Sigmoid colon (tissue), 7 donors: ENCODE measurements around the gene TNFSF9. TPM values are rescaled to one million over a fixed set of nuclear protein-coding genes. Genes with fewer than 3 reads are reported as not detected.
"Not testable (repeated sequence)": the region's sequence is repeated elsewhere in the genome, so short reads cannot be mapped to it uniquely, and the experiment has no call there.

ENCODE experiments used
- DNase-seq: peaks from one replicate; pipeline ENCODE4 v3.0.0-alpha.2; 2019
- H3K27ac ChIP-seq, 4 donors: fragments of 200-600 bp; sonication (generic); one replicate each; pipeline ENCODE4 v1.5.1; 2016 to 2019; ENCODE audit warnings: mild to moderate bottlenecking in 1 of 4
- H3K27me3 ChIP-seq, 3 donors: fragments of 200-600 bp; sonication (generic); one replicate each; pipeline ENCODE4 v1.5.1; 2019; ENCODE audit warnings: mild to moderate bottlenecking in 1 of 3
- H3K36me3 ChIP-seq, 4 donors: fragments of 200-600 bp; sonication (generic); one replicate each; pipeline ENCODE4 v1.5.1; 2016 to 2019
- H3K4me1 ChIP-seq, 4 donors: fragments of 200-600 bp; sonication (generic); one replicate each; pipeline ENCODE4 v1.5.1; 2017 to 2019
- H3K4me3 ChIP-seq, 4 donors: fragments of 200-600 bp; sonication (generic); one replicate each; pipeline ENCODE4 v1.5.1; 2017 to 2019; ENCODE audit warnings: mild to moderate bottlenecking in 2 of 4, moderate library complexity in 1 of 4
- H3K9me3 ChIP-seq, 4 donors: fragments of 200-600 bp in 3 of 4; sonication (generic) in 3 of 4; one replicate each; pipeline versions ENCODE4 v1.5.1 to v1.6.1; 2013 to 2019
- EP300 ChIP-seq, 4 donors: sonication (generic); formaldehyde crosslinking; IDR thresholded peaks; one replicate each; pipeline ENCODE4 v1.6.1; 2017; ENCODE audit warnings: antibody characterized with exemption in 4 of 4
- POLR2A ChIP-seq, 2 donors: fragments of 450-650 bp; IDR thresholded peaks; one replicate each; pipeline ENCODE4 v1.6.1; 2016; ENCODE audit warnings: antibody characterized with exemption in 2 of 2, mild to moderate bottlenecking in 2 of 2, moderate library complexity in 2 of 2
- POLR2AphosphoS5 ChIP-seq, 4 donors: sonication (generic); formaldehyde crosslinking; IDR thresholded peaks; one replicate each; pipeline ENCODE4 v1.6.1; 2017; ENCODE audit warnings: antibody characterized with exemption in 4 of 4
- WGBS, 2 donors: extraction: QIAGEN DNeasy Blood & Tissue Kit; methylation state at CpG; one replicate each; pipeline ENCODE4 v1.1.7; 2013; 5-methylcytosine and 5-hydroxymethylcytosine counted together
- intact Hi-C: fragments of 100-400 bp; cut with DNase I; formaldehyde crosslinking; loops from one replicate; pipeline ENCODE4 v1.15.1; 2023
- polyA plus RNA-seq, 3 donors: library from polyadenylated mRNA; stranded (reverse); fragments of 200-250 nt; gene quantifications; one replicate each; pipeline ENCODE4 v1.2.3, GENCODE V29; 2013
- total RNA-seq, 4 donors: library from RNA; depleted of rRNA; stranded (reverse); fragments of >200 nt; gene quantifications; one replicate each; pipeline ENCODE4 v1.1.0, GENCODE V29; 2016
- TF ChIP-seq, protein P1 (sequence below), 4 experiments: fragments of 450-650 bp in 3 of 4; fragments of 200-600 bp in 1 of 4; IDR thresholded peaks; one replicate each; pipeline ENCODE4 v1.5.1; 2016 to 2019; ENCODE audit warnings: antibody characterized with exemption in 4 of 4, mild to moderate bottlenecking in 3 of 4, moderate library complexity in 2 of 4
- donor health status: healthy with polysubstance abuse.
- donor health status: Bipolar disorder and iron deficiency.
- donor health status: healthy.

The TNFSF9 gene
- total and polyA plus RNA-seq, 7 donors = 0.16 to 4.2 (median 0.53) TPM; not detected in 1

DNA sequence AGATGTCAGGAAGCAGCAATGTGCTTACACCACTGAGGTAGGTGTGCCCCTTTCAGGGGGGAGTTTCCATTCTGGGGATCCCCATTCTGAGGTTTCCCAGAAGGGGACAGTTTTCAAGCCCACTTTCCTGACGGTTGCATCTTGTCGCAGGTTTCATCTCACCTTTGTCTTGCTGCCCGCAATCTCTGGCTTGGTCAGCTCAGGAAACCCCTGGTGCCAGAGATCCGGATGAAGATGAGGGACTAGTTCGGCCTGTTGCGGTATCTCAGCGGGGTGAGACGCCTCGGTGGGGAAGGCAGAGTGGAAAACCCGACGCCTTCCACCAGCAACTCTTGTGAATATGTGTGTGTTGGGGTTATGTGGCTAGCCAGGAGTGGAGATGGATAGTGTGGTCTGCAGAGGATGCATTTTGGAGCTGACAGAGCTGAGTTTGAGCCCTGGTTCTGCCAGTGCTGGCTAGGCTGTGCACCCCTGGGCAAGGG lies 13.1 kb downstream of the TNFSF9 start:
- no peak overlapping the region for H3K4me3 ChIP-seq
- H3K9me3 ChIP-seq = no peaks in the 10 kb centered on the region
- DNase-seq = no peak
- TF ChIP-seq EP300 (IDR thresholded peaks at IDR 0.05) (no peak), POLR2A (IDR thresholded peaks at IDR 0.05) (no peak), POLR2AphosphoS5 (IDR thresholded peaks at IDR 0.05) (no peak)
- TF ChIP-seq, protein P1, sequence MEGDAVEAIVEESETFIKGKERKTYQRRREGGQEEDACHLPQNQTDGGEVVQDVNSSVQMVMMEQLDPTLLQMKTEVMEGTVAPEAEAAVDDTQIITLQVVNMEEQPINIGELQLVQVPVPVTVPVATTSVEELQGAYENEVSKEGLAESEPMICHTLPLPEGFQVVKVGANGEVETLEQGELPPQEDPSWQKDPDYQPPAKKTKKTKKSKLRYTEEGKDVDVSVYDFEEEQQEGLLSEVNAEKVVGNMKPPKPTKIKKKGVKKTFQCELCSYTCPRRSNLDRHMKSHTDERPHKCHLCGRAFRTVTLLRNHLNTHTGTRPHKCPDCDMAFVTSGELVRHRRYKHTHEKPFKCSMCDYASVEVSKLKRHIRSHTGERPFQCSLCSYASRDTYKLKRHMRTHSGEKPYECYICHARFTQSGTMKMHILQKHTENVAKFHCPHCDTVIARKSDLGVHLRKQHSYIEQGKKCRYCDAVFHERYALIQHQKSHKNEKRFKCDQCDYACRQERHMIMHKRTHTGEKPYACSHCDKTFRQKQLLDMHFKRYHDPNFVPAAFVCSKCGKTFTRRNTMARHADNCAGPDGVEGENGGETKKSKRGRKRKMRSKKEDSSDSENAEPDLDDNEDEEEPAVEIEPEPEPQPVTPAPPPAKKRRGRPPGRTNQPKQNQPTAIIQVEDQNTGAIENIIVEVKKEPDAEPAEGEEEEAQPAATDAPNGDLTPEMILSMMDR (IDR thresholded peaks at IDR 0.05) = no peak
- H3K4me1 ChIP-seq = no peaks in the 10 kb centered on the region
- H3K27ac ChIP-seq = no peak overlapping the region
- intact Hi-C loops = no loop called here
- WGBS, 2 donors = 73 to 83% methylated on average over 11 of the region's 11 CpGs
- peaks cover 0 to 16% (median 0%) of the 10 kb centered on the region in 3 donors for H3K27me3 ChIP-seq
- no peaks in the 10 kb centered on the region for H3K36me3 ChIP-seq

GRCh38 chr19:6550679-6551078 lies 19.9 kb downstream of the TNFSF9 start:
- DNase-seq, H3K27me3 ChIP-seq, intact Hi-C loops: not testable (repeated sequence)

DNA sequence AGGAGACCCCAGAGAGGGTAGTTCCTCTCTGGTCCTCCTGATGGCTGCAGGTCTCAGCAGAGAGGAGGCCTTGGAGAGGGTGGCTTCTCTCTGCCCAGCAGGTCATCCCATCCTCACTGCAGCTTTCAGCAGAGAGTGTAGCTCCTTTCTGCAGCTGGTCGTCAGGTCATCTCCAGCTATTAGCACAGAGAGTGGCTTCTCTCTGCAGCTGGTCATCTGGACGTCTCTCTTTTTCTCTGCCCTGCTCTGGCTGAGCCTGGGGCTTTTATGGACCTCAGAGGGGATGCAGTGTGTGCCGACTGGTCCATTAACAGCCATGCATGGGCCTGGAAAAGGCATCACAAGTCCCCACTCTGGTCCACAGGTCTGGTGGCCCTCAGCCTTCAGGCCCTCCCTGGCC lies 20.3 kb downstream of the TNFSF9 start:
- TF ChIP-seq POLR2AphosphoS5 (IDR thresholded peaks at IDR 0.05) (no peak), EP300 (IDR thresholded peaks at IDR 0.05) (no peak)
- TF ChIP-seq, protein P1 (IDR thresholded peaks at IDR 0.05) = no peak

More at GRCh38 chr19:6550679-6551078, 19.9 kb downstream of the TNFSF9 start:
- not testable (repeated sequence) for H3K4me1 ChIP-seq, H3K9me3 ChIP-seq, H3K27ac ChIP-seq, H3K36me3 ChIP-seq, H3K4me3 ChIP-seq
- 87 to 95% methylated on average over 6 of the region's 6 CpGs for WGBS, 2 donors

GRCh38 chr19:6551607-6552450 lies 21.0 kb downstream of the TNFSF9 start:
- Histone ChIP-seq H3K4me3 (no peak overlapping the region), H3K4me1 (no peaks in the 10 kb centered on the region), H3K27me3 (peaks cover 0 to 7% (median 0%) of the 10 kb centered on the region in 3 donors), H3K36me3 (no peaks in the 10 kb centered on the region), H3K9me3 (no peaks in the 10 kb centered on the region), H3K27ac (no peak overlapping the region)
- 26 to 34% methylated on average over 28 of the region's 28 CpGs for WGBS, 2 donors
- no peak for TF ChIP-seq EP300 (IDR thresholded peaks at IDR 0.05)
- no peak for TF ChIP-seq POLR2A (IDR thresholded peaks at IDR 0.05)
- TF ChIP-seq POLR2AphosphoS5 (IDR thresholded peaks at IDR 0.05) = no peak
- TF ChIP-seq, protein P1 (IDR thresholded peaks at IDR 0.05) = no peak
- no peak for DNase-seq
- intact Hi-C loops = no loop called here

More for the DNA sequence above, 20.3 kb downstream of the TNFSF9 start:
- 86 to 90% methylated on average over 3 of the region's 3 CpGs for WGBS, 2 donors
- Histone ChIP-seq H3K27me3 (peaks cover 0 to 7% (median 0%) of the 10 kb centered on the region in 3 donors), H3K4me3 (no peak overlapping the region), H3K27ac (no peak overlapping the region), H3K9me3 (no peaks in the 10 kb centered on the region), H3K36me3 (no peaks in the 10 kb centered on the region), H3K4me1 (no peaks in the 10 kb centered on the region)
- DNase-seq = no peak
- intact Hi-C loops = no loop called here

DNA sequence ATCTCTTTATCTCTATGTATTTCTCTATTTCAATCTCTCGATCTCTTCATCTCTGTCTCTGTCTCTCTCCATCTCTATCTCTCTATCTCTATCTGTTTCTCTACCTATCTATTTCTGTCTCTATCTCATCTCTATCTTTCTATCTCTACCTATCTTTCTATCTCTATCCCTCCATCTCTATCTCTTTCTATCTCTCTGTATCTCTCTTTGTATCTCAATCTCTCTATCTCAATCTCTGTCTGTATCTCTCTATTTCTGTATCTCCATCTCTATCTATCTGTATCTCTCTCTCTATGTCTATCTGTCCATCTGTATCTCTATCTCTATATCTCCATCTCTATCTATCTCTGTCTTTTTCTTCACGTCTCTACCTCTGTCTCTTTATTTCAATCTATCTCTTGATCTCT lies 25.2 kb downstream of the TNFSF9 start:
- H3K27me3 ChIP-seq = peaks cover 0 to 7% (median 0%) of the 10 kb centered on the region in 3 donors
- no peak for TF ChIP-seq POLR2A (IDR thresholded peaks at IDR 0.05)
- TF ChIP-seq POLR2AphosphoS5 (IDR thresholded peaks at IDR 0.05) = no peak
- TF ChIP-seq EP300 (IDR thresholded peaks at IDR 0.05) = no peak
- TF ChIP-seq, protein P1 (IDR thresholded peaks at IDR 0.05) = no peak
- H3K36me3 ChIP-seq = no peaks in the 10 kb centered on the region
- no peak overlapping the region for H3K27ac ChIP-seq
- intact Hi-C loops = no loop called here
- no peak overlapping the region for H3K4me3 ChIP-seq
- no peaks in the 10 kb centered on the region for H3K9me3 ChIP-seq
- no peak for DNase-seq
- WGBS, 2 donors = 84 to 92% methylated on average over 2 of the region's 2 CpGs
- H3K4me1 ChIP-seq = no peaks in the 10 kb centered on the region
